ENCODE data around the gene SMIM38.
A peak's percentile ranks its signal among the peaks of the same experiment; 100 is the strongest.

Gene SMIM38

DNA sequence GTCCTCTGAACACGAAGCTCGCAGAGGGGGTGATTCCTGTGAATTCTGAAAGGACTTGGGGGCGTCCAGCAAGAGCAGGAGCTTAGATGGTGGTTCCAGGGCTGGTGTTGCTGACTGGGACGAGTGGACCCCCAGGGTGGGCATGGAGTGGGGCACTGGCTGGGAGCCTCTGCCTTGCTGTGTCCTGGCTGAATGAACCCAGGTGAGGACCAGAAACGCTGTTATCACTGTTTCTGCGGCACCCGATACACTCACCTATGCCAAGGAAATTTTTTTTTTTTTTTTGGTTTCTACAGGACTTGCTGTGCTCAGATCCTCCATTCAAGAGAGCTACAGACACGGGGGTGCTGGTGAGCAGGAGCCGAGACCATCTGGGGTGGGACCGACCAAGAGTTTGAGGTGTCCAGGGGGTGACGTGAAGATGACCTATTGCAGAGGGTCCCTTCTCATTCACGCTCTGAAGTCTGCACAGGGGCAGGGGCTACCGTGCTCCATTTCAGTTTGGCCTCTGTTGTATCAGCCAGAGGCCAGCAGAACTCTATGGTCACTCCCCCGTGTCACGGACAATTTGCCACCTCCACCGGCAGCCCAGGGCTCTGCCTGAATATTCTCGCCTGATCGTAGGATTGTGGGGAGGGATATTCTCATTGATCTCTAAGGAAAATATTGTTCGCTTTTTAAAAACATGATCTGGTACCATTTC is 3.6 kb downstream of the SMIM38 start:
- no peak for DNase-seq (ENCODE audit: low read depth in 2 of 2)

DNA sequence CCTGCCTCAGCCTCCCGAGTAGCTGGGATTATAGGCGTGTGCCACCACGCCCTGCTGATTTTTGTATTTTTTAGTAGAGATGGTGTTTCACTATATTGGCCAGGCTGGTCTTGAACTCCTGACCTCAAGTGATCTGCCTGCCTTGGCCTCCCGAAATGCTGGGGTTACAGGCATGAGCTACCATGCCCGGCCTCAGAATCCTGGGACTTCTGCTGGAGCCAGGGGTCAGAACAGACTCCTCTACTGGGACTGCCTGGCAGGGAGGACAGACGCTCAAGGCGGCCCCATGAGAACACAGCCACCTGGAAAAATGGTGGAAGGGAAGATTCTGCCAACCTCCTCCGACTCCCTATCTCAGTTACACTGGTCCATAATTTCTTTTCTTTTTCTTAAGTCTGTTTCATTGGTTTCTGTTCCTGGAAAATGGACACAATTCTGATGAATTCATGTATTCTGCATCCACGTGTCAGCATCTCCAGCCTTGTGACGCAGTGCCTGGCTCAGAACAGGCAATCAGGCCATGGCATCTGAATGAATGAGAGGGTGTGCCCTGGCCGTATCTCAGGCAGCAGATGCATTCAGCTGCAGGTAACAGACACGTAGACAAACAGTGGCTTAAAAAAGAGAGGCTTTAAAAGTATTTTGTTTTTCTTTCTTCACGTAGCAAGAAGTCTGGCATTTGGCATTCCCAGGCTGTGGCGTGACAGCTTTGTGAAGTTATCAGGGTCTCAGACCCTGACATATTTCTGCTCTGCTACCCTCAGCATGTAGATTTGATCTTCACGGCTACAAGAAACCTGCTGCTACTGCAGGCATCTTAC is 4.8 kb downstream of the SMIM38 start:
- DNase-seq (ENCODE audit: low read depth in 2 of 2), result no peak

- no peak for DNase-seq (ENCODE audit: low read depth in 2 of 2)
Observed at GRCh38 chr11:69161117-69161407, 5.3 kb downstream of the SMIM38 start.

DNA sequence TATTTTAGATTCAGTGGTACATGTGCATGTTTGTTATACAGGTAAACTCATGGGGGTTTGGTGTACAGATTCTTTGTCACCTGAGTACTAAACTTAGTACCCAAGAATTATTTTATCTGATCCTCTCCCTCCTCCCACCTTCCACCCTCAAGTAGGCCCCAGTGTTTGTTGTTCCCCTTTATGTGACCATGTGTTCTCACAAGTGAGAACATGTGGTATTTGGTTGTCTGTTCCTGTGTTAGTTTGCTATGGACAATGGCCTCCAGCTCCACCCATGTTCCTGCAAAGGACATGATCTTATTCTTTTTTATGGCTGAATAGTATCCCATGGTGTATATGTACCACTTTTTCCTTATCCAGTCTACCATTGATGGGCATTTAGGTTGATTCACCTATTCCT is 6.8 kb downstream of the SMIM38 start:
- no peak for DNase-seq (ENCODE audit: low read depth in 2 of 2)

GRCh38 chr11:69163842-69164241 is 8.1 kb downstream of the SMIM38 start:
- no peak for DNase-seq (ENCODE audit: low read depth in 2 of 2)

- no peak for DNase-seq (ENCODE audit: low read depth in 2 of 2)
Observed at GRCh38 chr11:69164824-69165223, 9.1 kb downstream of the SMIM38 start.

DNA sequence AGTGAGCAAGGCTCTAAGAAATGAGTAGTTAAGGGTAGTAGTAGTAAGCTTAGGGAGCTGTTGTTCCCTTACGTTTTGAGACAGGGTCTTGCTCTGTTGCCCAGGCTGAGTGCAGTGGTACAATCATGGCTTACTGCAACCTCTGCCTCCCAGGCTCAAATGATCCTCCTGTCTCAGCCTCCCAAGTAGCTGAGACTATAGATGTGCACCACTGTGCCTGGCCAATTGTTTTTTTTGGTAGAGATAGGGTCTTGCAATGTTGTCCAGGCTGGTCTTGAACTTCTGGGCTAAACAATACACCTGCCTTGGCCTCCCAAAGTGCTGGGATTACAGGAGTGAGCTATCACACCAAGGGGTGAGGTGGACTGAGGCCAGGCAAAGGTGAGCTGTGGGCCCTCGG is 10.0 kb downstream of the SMIM38 start:
- no peak for DNase-seq (ENCODE audit: low read depth in 2 of 2)

DNA sequence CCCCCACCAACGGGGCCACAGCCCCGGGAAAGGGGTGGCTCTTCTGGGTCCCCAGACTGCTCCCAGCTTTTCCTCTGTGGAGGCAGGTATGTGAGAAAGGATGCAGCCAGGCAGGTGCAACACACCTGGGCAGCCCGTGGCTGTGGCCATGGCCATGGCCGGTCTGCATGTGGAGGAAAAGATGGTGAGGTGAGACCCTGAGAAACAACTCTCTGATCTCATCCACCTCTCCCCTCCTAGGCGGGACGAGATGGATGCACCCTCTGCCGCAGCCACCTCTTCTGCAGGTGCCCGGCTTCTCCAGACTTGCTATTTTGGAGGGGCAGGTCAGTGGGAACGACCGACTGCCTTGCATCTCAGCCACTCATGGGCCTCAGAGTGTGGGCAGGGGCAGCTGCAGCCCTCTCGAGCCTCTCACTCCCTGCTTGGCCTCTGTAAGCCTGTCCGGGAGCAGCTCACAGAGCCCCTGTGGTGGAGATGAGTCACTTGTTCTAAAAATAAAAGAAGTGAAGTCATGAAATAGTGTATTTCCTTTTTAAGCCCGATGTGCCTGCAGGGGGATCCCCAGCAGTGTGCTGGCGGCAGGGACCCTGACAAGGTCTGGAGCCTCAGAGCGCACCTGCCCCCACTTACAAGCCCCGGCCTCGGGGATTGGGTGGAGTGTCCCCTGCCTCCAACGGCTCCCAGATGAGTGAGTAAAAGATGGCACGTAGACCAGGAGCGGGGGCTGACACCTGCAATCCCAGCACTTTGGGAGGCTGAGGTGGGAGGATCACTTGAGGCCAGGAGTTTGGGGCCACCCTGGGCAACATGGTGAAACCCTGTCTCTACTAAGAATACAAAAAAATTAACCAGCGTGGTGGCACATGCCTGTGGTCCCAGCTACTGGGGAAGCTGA is 10.7 kb downstream of the SMIM38 start:
- peak; percentile 21 to 47 for DNase-seq (ENCODE audit: low read depth in 2 of 2)

DNA sequence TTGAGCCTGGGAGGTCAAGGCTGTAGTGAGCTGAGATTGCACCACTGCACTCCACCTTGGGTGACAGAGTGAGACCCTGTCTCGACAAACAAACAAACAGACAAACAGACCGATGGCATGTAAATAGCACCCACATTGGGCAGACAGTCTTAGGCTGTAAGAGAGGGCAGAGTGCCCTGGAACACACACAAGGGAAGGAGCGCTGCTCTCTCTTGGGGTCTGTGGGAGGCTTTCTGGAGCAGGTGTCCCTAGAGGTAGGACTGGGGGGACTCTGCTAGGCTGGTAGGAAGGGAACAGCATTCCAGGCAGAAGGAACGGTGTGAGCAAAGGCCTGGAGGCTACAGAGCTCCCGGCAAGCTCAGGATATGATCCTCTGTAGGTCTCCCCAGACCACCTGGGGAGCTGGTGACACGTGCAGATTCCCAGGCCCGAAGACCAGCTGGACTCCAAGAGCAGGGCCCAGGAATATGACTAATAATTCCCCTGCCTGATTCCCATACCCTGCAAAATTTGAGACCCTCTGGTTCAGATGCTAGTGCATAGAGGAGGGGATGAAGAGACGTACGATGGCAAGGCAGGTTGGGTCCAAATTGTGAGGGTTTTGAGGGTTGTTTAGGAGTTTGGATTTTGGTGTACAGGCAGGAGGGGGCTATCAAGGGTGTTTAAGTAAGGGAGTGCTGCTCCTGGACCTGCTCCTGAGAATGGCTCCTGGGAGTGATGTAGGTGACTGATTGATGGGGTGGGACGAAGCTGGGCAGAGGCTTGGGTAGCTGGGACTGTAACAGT is 11.6 kb downstream of the SMIM38 start:
- no peak for DNase-seq (ENCODE audit: low read depth in 2 of 2)

- DNase-seq (ENCODE audit: low read depth in 2 of 2), result no peak
Observed at GRCh38 chr11:69167916-69168691, 12.4 kb downstream of the SMIM38 start.

GRCh38 chr11:69169479-69169878 is 13.7 kb downstream of the SMIM38 start:
- DNase-seq (ENCODE audit: low read depth in 2 of 2), result no peak

GRCh38 chr11:69170704-69171103 is 15.0 kb downstream of the SMIM38 start:
- no peak for DNase-seq (ENCODE audit: low read depth in 2 of 2)

DNA sequence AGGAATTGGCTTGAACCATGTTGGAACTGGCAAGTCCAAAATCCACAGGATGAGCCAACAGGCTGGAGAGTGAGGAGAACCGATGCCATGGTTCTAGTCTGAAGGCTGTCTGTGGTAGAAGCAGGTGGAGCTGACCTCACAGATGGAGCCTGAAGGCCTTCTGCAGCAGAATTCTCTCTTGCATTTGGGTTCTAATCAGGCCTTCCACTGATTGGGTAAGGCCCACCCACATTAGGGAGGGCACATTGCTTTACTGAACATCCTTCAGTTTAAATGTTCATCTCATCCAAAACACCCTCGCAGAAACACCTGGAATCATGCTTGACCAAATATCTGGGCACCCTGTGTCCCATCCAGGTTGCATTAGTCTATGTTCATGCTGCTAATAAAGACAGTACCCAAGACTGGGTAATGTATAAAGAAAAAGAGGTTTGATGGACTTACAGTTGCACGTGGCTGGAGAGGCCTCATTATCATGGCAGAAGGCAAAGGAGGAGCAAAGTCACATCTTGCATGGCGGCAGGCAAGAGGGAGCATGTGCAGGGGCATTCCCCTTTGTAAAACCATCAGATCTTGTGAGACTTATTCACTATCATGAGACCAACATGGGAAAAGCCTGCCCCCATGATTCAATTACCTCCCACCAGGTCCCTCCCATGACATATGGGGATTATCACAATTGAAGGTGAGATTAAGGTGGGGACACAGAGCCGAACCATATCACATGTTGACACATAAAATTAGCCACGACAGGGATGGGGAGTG is 15.9 kb downstream of the SMIM38 start:
- no peak for DNase-seq (ENCODE audit: low read depth in 2 of 2)

GRCh38 chr11:69172674-69173073 is 16.9 kb downstream of the SMIM38 start:
- DNase-seq (ENCODE audit: low read depth in 2 of 2), result no peak

DNA sequence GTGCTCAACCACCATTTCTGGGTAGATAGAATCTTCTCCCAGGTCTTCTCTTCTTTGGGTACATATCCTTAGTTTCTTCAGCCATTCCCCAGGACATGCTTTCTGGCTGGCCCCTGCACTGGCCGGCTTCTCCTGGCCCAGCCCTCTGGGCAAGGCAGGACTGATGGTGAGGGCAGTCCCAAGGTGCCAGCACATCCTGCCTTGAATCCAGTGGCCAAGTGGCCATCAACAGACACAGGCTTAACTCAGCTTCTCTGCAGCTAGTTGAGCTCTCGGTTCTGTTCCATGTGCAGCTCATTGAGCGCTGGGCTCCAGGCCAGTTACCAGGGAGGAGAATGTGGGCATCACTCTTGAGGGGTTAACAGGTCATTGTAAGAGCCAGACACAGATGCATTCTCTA is 17.6 kb downstream of the SMIM38 start:
- DNase-seq (ENCODE audit: low read depth in 2 of 2), result no peak

DNA sequence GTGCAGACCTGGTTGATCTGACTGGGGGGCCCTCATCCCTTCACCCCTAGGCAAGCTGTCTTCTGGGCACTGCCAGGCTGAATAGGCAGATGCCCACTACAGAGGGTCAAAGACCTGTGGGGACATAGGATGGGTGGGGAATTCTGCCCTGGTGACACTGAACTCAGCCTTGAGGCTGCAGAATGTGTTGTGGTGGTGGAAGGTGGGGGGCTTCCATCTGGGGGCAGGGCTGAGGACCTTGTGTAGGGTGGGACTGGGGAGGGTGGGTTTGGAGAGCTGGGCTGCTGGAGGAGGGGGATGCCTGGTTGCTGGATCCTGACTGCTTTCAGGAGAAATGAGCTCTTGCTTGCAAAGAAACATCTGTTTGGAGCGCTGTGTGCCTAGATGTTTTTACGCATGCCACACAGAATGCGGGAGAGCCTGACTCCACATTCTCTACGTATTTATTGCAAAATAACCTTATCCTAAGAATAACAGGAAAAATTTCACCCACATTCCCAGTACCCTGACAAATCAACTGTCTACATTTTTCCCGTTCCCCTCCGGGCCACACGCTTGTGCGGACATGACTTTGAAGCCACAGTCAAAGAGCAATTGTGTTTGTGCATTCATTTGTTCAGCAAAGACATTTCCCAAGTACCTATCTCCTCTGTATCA is 18.3 kb downstream of the SMIM38 start:
- no peak for DNase-seq (ENCODE audit: low read depth in 2 of 2)

- no peak for DNase-seq (ENCODE audit: low read depth in 2 of 2)
Observed at GRCh38 chr11:69174841-69175240, 19.1 kb downstream of the SMIM38 start.

- no peak for DNase-seq (ENCODE audit: low read depth in 2 of 2)
Observed at GRCh38 chr11:69178819-69179482, 23.2 kb downstream of the SMIM38 start.

DNA sequence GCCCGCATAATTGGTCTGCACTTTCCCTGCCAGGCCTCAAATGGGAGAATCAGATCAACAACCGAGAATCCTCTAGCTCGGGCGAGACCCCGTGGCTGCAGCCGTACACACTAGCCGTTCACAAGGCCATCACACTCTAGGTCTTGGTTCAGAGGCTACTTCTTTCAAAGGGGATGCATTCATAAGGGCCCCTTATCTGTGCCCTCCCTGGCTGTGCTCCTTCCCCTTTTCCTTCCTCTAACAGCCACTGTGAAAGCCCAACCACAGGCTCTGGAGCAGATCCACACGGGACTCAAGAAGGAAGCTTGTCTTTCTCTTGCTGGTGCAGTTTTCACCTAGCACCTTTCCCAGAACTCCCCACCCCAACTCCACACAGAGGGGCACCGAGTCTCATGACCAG is 24.5 kb downstream of the SMIM38 start:
- no peak for DNase-seq (ENCODE audit: low read depth in 2 of 2)
